Calu3 (cell line): ENCODE measurements around the gene ZNF774. TPM values are rescaled to one million over a fixed set of nuclear protein-coding genes. Genes with fewer than 3 reads are reported as not detected.

Experiments
- BruUV-seq: library from RNA; stranded (reverse); fragments of 400-500 nt; replicated peaks from 2 replicates; lab custom pipeline; 2021; lab: Mats Ljungman, UMichigan
- CTCF ChIA-PET: fragments of 300-600 bp; sonication (Branson Sonifier 250); formaldehyde crosslinking; loops from one replicate; lab custom pipeline; 2022; ENCODE audit warnings: antibody characterized with exemption; lab: Charles Lee
- DNase-seq: peaks from one replicate; pipeline ENCODE4 v3.0.0; 2022
- H3K27ac Mint-ChIP-seq: one replicate; pipeline ENCODE4 v1.8.0; 2022; ENCODE audit warnings: mixed read lengths; ENCODE audit not compliant: unreplicated experiment
- H3K27me3 Mint-ChIP-seq: one replicate; pipeline ENCODE4 v1.8.0; 2022; ENCODE audit warnings: mixed read lengths; ENCODE audit not compliant: unreplicated experiment
- H3K36me3 Mint-ChIP-seq: one replicate; pipeline ENCODE4 v1.8.0; 2022; ENCODE audit warnings: mild to moderate bottlenecking, moderate library complexity, mixed read lengths; ENCODE audit not compliant: insufficient read depth, unreplicated experiment
- H3K4me1 Mint-ChIP-seq: one replicate; pipeline ENCODE4 v1.8.0; 2022; ENCODE audit warnings: mild to moderate bottlenecking, low read depth, mixed read lengths; ENCODE audit not compliant: unreplicated experiment
- H3K4me3 Mint-ChIP-seq: one replicate; pipeline ENCODE4 v1.8.0; 2022; ENCODE audit warnings: mild to moderate bottlenecking, low read depth, moderate library complexity, mixed read lengths; ENCODE audit not compliant: unreplicated experiment
- H3K9me3 Mint-ChIP-seq: one replicate; pipeline ENCODE4 v1.8.0; 2022; ENCODE audit warnings: low read depth, mixed read lengths; ENCODE audit not compliant: unreplicated experiment
- intact Hi-C: fragments of 100-400 bp; cut with micrococcal nuclease; formaldehyde crosslinking; loops from one replicate; pipeline ENCODE4 v1.10.0; 2022; ENCODE audit not compliant: unreplicated experiment
- total RNA-seq: library from RNA; stranded (reverse); gene quantifications from 2 replicates; pipeline ENCODE4 v1.2.3, GENCODE V29; 2022
- TF ChIP-seq, protein P1 (sequence below): fragments of 200-600 bp; IDR thresholded peaks from one replicate; pipeline ENCODE4 v1.8.0; 2022; ENCODE audit warnings: antibody characterized with exemption; ENCODE audit not compliant: unreplicated experiment

The ZNF774 gene
- total RNA-seq, 1 experiment from 2014 or later = 6.2 TPM

DNA sequence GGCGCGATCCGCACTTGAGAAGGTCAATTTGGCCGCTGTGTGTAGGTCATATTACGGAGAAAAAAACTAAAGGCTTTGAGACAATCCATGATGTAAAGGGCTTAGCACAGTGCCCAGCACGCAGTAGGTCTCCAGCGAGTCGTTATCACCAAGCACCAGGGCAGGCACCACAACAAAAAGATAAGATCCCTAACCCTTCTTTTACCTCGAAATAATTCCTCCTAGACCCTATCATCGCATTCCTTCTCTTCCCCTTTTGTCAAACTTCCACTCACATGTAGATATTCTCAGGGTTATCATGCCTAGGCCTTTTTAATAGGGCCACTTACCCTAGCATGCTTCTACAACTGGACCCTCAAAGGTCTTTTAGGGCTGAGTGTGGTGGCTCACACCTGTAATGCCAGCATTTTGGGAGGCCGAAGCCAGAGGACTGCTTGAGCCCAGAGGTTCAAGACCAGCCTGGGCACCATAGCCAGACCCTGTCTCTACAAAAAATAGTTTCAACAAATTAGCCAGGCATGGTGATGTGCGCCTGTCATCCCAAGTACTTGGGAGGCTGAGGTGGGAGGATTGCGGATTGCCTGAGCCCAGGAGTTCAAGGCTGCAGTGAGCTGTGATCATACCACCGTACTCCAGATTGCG is 13.5 kb downstream of the ZNF774 start:
- Mint-ChIP-seq H3K9me3 (no peaks in the 10 kb centered on the region), H3K27ac (no peak overlapping the region), H3K36me3 (peaks cover 5% of the 10 kb centered on the region), H3K4me1 (peaks cover 54% of the 10 kb centered on the region), H3K27me3 (no peaks in the 10 kb centered on the region), H3K4me3 (no peak overlapping the region)
- no TSS peak for BruUV-seq
- CTCF ChIA-PET = no interaction called here
- DNase-seq = no peak
- TF ChIP-seq, protein P1, sequence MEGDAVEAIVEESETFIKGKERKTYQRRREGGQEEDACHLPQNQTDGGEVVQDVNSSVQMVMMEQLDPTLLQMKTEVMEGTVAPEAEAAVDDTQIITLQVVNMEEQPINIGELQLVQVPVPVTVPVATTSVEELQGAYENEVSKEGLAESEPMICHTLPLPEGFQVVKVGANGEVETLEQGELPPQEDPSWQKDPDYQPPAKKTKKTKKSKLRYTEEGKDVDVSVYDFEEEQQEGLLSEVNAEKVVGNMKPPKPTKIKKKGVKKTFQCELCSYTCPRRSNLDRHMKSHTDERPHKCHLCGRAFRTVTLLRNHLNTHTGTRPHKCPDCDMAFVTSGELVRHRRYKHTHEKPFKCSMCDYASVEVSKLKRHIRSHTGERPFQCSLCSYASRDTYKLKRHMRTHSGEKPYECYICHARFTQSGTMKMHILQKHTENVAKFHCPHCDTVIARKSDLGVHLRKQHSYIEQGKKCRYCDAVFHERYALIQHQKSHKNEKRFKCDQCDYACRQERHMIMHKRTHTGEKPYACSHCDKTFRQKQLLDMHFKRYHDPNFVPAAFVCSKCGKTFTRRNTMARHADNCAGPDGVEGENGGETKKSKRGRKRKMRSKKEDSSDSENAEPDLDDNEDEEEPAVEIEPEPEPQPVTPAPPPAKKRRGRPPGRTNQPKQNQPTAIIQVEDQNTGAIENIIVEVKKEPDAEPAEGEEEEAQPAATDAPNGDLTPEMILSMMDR = no peak
- intact Hi-C loops = no loop called here

DNA sequence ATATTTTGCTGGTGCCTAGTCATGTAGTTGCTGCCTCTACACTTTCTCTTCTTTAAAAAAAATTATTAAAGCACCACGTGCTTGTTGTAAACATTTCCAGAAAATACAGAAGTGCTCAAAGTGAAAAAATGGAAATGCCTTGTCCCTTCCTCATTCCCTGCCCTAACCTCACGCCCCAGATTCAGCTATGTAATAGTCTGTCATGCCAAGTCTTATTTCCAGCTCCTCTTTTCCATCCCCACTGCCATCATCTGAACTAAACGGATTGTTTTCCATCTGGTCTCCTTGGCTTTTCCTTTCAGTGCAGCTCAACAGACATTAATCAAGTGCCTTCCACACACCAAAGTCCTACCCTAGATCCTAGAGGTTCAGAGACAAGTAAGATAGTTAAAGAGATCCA is 15.5 kb downstream of the ZNF774 start:
- Mint-ChIP-seq H3K27me3 (no peaks in the 10 kb centered on the region), H3K4me1 (peaks cover 45% of the 10 kb centered on the region), H3K4me3 (no peak overlapping the region), H3K36me3 (no peaks in the 10 kb centered on the region), H3K9me3 (no peaks in the 10 kb centered on the region), H3K27ac (peak overlapping the region; percentile 2)
- DNase-seq = no peak
- BruUV-seq = no TSS peak
- CTCF ChIA-PET = interaction anchor here (1.4 kb wide), 1 partner anchor 15 kb away, joined by 5 read pairs; the partner anchor contains the start of gene ZNF774
- intact Hi-C loops = no loop called here
- TF ChIP-seq, protein P1 = no peak

DNA sequence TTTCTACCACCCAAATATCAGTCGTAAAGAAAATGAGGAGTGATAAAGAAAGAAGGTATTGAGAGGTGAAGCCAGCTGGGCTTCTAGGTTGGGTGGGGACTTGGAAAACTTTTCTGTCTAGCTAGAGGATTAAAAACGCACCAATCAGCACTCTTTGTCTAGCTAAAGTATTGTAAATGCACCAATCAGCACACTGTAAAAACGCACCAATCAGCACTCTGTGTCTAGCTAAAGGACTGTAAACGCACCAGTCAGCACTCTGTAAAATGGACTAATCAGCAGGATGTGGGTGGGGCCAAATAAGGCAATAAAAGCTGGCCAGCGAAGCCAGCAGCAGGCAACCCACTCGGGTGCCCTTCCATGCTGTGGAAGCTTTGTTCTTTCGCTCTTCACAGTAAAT is 23.0 kb downstream of the ZNF774 start:
- Mint-ChIP-seq H3K36me3 (no peaks in the 10 kb centered on the region), H3K27me3 (no peaks in the 10 kb centered on the region), H3K9me3 (peaks cover 2% of the 10 kb centered on the region), H3K27ac (no peak overlapping the region), H3K4me3 (no peak overlapping the region), H3K4me1 (peaks cover 4% of the 10 kb centered on the region)
- TF ChIP-seq, protein P1 = no peak
- intact Hi-C loops = no loop called here
- CTCF ChIA-PET = interaction anchor here (0.6 kb wide), 1 partner anchor 12 kb away, joined by 3 read pairs; no protein-coding TSS in a partner anchor
- BruUV-seq = no TSS peak
- no peak for DNase-seq

DNA sequence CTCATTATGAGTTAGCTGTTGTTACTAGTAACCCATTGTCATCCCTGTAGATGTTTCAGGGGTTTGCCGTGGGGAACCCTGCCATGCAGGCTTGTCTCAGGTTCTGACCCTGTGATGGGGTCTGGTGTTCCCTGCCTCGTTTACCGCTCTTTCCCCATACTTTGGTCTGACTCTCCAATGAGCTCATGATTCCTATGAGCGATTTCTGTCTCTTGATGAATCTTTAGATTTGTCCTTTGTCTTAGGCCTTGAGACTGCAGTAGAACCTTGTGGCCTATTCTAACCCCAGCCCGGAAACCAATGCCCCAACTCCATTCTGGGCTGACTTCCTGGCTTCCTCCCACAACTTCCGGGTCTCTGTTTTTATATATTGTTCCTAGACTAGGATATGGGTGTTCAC is 24.7 kb downstream of the ZNF774 start:
- no peaks in the 10 kb centered on the region for H3K27me3 Mint-ChIP-seq
- no peaks in the 10 kb centered on the region for H3K36me3 Mint-ChIP-seq
- H3K27ac Mint-ChIP-seq = no peak overlapping the region
- BruUV-seq = no TSS peak
- H3K9me3 Mint-ChIP-seq = peaks cover 7% of the 10 kb centered on the region
- no peak for DNase-seq
- no peaks in the 10 kb centered on the region for H3K4me1 Mint-ChIP-seq
- intact Hi-C loops = no loop called here
- CTCF ChIA-PET = no interaction called here
- TF ChIP-seq, protein P1 = no peak
- H3K4me3 Mint-ChIP-seq = no peak overlapping the region
